H9 (cell line): ENCODE data around the gene NYAP1. TPM values are rescaled to one million over a fixed set of nuclear protein-coding genes. Genes with fewer than 3 reads are reported as not detected.

Experiments used
- DNase-seq: peaks from one replicate; pipeline ENCODE4 v3.0.0-alpha.2; 2017
- H2AFZ ChIP-seq: one replicate; pipeline ENCODE4 v1.6.1; 2013; ENCODE audit warnings: mild to moderate bottlenecking, low read length, control low read depth, moderate library complexity
- H2AK5ac ChIP-seq: 2 replicates; pipeline ENCODE4 v1.6.1; 2013; ENCODE audit warnings: low read length, control low read depth, mixed read lengths; ENCODE audit not compliant: insufficient read length
- H2BK120ac ChIP-seq: one replicate; pipeline ENCODE4 v1.6.1; 2013; ENCODE audit warnings: low read depth, mild to moderate bottlenecking, low read length, control low read depth, inconsistent platforms; ENCODE audit not compliant: poor library complexity, severe bottlenecking
- H2BK12ac ChIP-seq: 2 replicates; pipeline ENCODE4 v1.6.1; 2013; ENCODE audit warnings: low read length, control low read depth, mixed read lengths, low read depth; ENCODE audit not compliant: insufficient read length
- H2BK15ac ChIP-seq: 2 replicates; pipeline ENCODE4 v1.6.1; 2013; ENCODE audit warnings: low read depth, low read length, control low read depth
- H2BK20ac ChIP-seq: one replicate; pipeline ENCODE4 v1.6.1; 2013; ENCODE audit warnings: low read depth, mild to moderate bottlenecking, low read length, control low read depth, inconsistent platforms; ENCODE audit not compliant: poor library complexity, severe bottlenecking
- H2BK5ac ChIP-seq: 2 replicates; pipeline ENCODE4 v1.6.1; 2013; ENCODE audit warnings: low read length, control low read depth, mixed read lengths; ENCODE audit not compliant: insufficient read length
- H3K14ac ChIP-seq: 2 replicates; pipeline ENCODE4 v1.6.1; 2013; ENCODE audit warnings: low read length, control low read depth; ENCODE audit not compliant: insufficient read depth
- H3K18ac ChIP-seq: 2 replicates; pipeline ENCODE4 v1.6.1; 2013; ENCODE audit warnings: low read depth, mild to moderate bottlenecking, mixed read lengths, low read length, control low read depth; ENCODE audit not compliant: insufficient read length
- H3K23ac ChIP-seq: 2 replicates; pipeline ENCODE4 v1.6.1; 2013; ENCODE audit warnings: low read length, control low read depth, mixed read lengths, low read depth; ENCODE audit not compliant: insufficient read length
- H3K23me2 ChIP-seq: 2 replicates; pipeline ENCODE4 v1.6.1; 2013; ENCODE audit warnings: low read depth, mild to moderate bottlenecking, mixed read lengths, low read length, control low read depth; ENCODE audit not compliant: insufficient read length, poor library complexity, severe bottlenecking
- H3K27ac ChIP-seq: 2 replicates; pipeline ENCODE4 v1.5.1; 2013; ENCODE audit warnings: low read length, control low read depth, mixed read lengths, low read depth; ENCODE audit not compliant: insufficient read length
- H3K27me3 ChIP-seq: 2 replicates; pipeline ENCODE4 v1.6.1; 2013; ENCODE audit warnings: low read length, control low read depth, inconsistent platforms; ENCODE audit not compliant: insufficient read depth
- H3K4ac ChIP-seq: 2 replicates; pipeline ENCODE4 v1.6.1; 2013; ENCODE audit warnings: low read depth, mild to moderate bottlenecking, control low read depth, inconsistent platforms, low read length, moderate library complexity
- H3K4me1 ChIP-seq: 2 replicates; pipeline ENCODE4 v1.6.1; 2013; ENCODE audit warnings: low read length, control low read depth, inconsistent platforms; ENCODE audit not compliant: insufficient read depth
- H3K4me2 ChIP-seq: 2 replicates; pipeline ENCODE4 v1.6.1; 2013; ENCODE audit warnings: low read length, control low read depth, mixed read lengths; ENCODE audit not compliant: insufficient read length, insufficient read depth
- H3K56ac ChIP-seq: 2 replicates; pipeline ENCODE4 v1.6.1; 2013; ENCODE audit warnings: low read depth, mild to moderate bottlenecking, mixed read lengths, low read length, control low read depth; ENCODE audit not compliant: insufficient read length
- H3K79me1 ChIP-seq: 2 replicates; pipeline ENCODE4 v1.6.1; 2013; ENCODE audit warnings: low read depth, mild to moderate bottlenecking, moderate library complexity, low read length, control low read depth, inconsistent platforms; ENCODE audit not compliant: insufficient read depth, poor library complexity, severe bottlenecking
- H3K79me2 ChIP-seq: 2 replicates; pipeline ENCODE4 v1.6.1; 2013; ENCODE audit warnings: low read length, control low read depth, inconsistent platforms; ENCODE audit not compliant: insufficient read depth
- H3K9ac ChIP-seq: 2 replicates; pipeline ENCODE4 v1.6.1; 2013; ENCODE audit warnings: low read length, control low read depth, mixed read lengths; ENCODE audit not compliant: insufficient read length; ENCODE audit errors: extremely low read depth
- H3K9me3 ChIP-seq: one replicate; pipeline ENCODE4 v1.6.1; 2013; ENCODE audit warnings: low read depth, low read length, inconsistent platforms; ENCODE audit not compliant: control insufficient read depth
- H3T11ph ChIP-seq: one replicate; pipeline ENCODE4 v1.6.1; 2013; ENCODE audit warnings: mild to moderate bottlenecking, low read length, control low read depth, inconsistent platforms
- H4K20me1 ChIP-seq: one replicate; pipeline ENCODE4 v1.6.1; 2013; ENCODE audit not compliant: control insufficient read depth, insufficient read length, insufficient read depth
- H4K5ac ChIP-seq: 2 replicates; pipeline ENCODE4 v1.6.1; 2013; ENCODE audit warnings: low read depth, mild to moderate bottlenecking, mixed read lengths, low read length, control low read depth; ENCODE audit not compliant: insufficient read length
- H4K8ac ChIP-seq: replicated peaks from 2 replicates; pipeline ENCODE4 v1.6.1; 2013; ENCODE audit warnings: low read length, control low read depth, mixed read lengths, low read depth; ENCODE audit not compliant: insufficient read length
- H4K91ac ChIP-seq: 2 replicates; pipeline ENCODE4 v1.6.1; 2013; ENCODE audit warnings: low read depth, mild to moderate bottlenecking, moderate library complexity, mixed read lengths, low read length, control low read depth; ENCODE audit not compliant: insufficient read length
- H3K27ac Mint-ChIP-seq, 3 experiments: 2 replicates in 2 of 3; 3 replicates in 1 of 3; pipeline ENCODE4 v1.8.0; 2020 to 2021; ENCODE audit warnings: mixed read lengths in 3 of 3, mild to moderate bottlenecking in 1 of 3, moderate library complexity in 1 of 3
- H3K27me3 Mint-ChIP-seq: 2 replicates; pipeline ENCODE4 v1.8.0; 2021; ENCODE audit warnings: low read depth, mild to moderate bottlenecking, moderate library complexity, mixed read lengths
- H3K36me3 Mint-ChIP-seq, 3 experiments: 2 replicates in 2 of 3; 3 replicates in 1 of 3; pipeline ENCODE4 v1.8.0; 2020 to 2021; ENCODE audit warnings: low read depth in 3 of 3, mixed read lengths in 3 of 3; ENCODE audit not compliant: insufficient read depth in 1 of 3
- H3K4me1 Mint-ChIP-seq, 2 experiments: 2 replicates each; pipeline ENCODE4 v1.8.0; 2020; ENCODE audit warnings: mixed read lengths in 2 of 2
- H3K4me3 Mint-ChIP-seq, 2 experiments: 2 replicates in 1 of 2; 3 replicates in 1 of 2; pipeline ENCODE4 v1.8.0; 2020 to 2021; ENCODE audit warnings: mild to moderate bottlenecking in 2 of 2, mixed read lengths in 2 of 2, moderate library complexity in 1 of 2
- H3K9me3 Mint-ChIP-seq, 2 experiments: 2 replicates in 1 of 2; 3 replicates in 1 of 2; pipeline ENCODE4 v1.8.0; 2020; ENCODE audit warnings: mild to moderate bottlenecking in 2 of 2, mixed read lengths in 2 of 2, moderate library complexity in 1 of 2
- CTCF ChIP-seq: fragments of 200-600 bp; sonication (generic); conservative IDR thresholded peaks from 3 replicates; pipeline ENCODE4 v1.8.0; 2021; ENCODE audit warnings: antibody characterized with exemption, mild to moderate bottlenecking
- WGBS: extraction: QIAGEN DNeasy Blood & Tissue Kit; methylation state at CpG from one replicate; pipeline ENCODE4 v1.1.7; 2013; ENCODE audit warnings: missing lambda C conversion rate, low lambda C conversion rate, mixed read lengths; ENCODE audit not compliant: insufficient read length; ENCODE audit errors: extremely low coverage; 5-methylcytosine and 5-hydroxymethylcytosine counted together
- total RNA-seq: library from RNA; stranded (reverse); gene quantifications from 2 replicates; pipeline ENCODE4 v1.2.1, GENCODE V29; 2021

NYAP1 gene
- total RNA-seq, 1 experiment from 2014 or later: 3.2 TPM

GRCh38 chr7:100510437-100511239 is 26.9 kb downstream of the NYAP1 start:
- no peak overlapping the region for H3K27ac ChIP-seq
- H3K79me2 ChIP-seq: no peaks in the 10 kb centered on the region
- no peak overlapping the region for H2AFZ ChIP-seq
- no peak overlapping the region for H3K4ac ChIP-seq
- H4K8ac ChIP-seq: no peak overlapping the region
- no peak overlapping the region for H4K91ac ChIP-seq
- WGBS: no CpG with 5 or more reads among the region's 9 CpGs
- peaks cover 1% of the 10 kb centered on the region for H3K27me3 Mint-ChIP-seq
- H4K20me1 ChIP-seq: no peaks in the 10 kb centered on the region
- H3K18ac ChIP-seq: no peak overlapping the region
- H4K5ac ChIP-seq: no peak overlapping the region
- no peaks in the 10 kb centered on the region for H3K27me3 ChIP-seq
- H3K23ac ChIP-seq: no peak overlapping the region
- no peak overlapping the region for H2BK5ac ChIP-seq
- no peak overlapping the region for H2BK15ac ChIP-seq
- no peak for DNase-seq
- H2BK12ac ChIP-seq: no peak overlapping the region
- H3T11ph ChIP-seq: no peak overlapping the region
- H3K23me2 ChIP-seq: no peaks in the 10 kb centered on the region
- no peak overlapping the region for H3K9ac ChIP-seq
- no peaks in the 10 kb centered on the region for H3K4me1 ChIP-seq
- H3K4me1 Mint-ChIP-seq: 0 out of 4 replicates have a peak, but pooled peaks cover 0 to 6% of the 10 kb centered on the region in 2 experiments
- H2AK5ac ChIP-seq: no peak overlapping the region
- H3K14ac ChIP-seq: no peak overlapping the region
- H3K4me2 ChIP-seq: no peak overlapping the region
- H3K9me3 ChIP-seq: no peaks in the 10 kb centered on the region
- no peak overlapping the region for H3K4me3 Mint-ChIP-seq
- no peaks in the 10 kb centered on the region for H3K9me3 Mint-ChIP-seq
- no peak overlapping the region for H2BK20ac ChIP-seq
- no peak overlapping the region for H3K56ac ChIP-seq
- no peak for TF ChIP-seq CTCF
- H3K36me3 Mint-ChIP-seq: no peaks in the 10 kb centered on the region
- H2BK120ac ChIP-seq: no peak overlapping the region
- H3K27ac Mint-ChIP-seq: no peak overlapping the region
- H3K79me1 ChIP-seq: no peaks in the 10 kb centered on the region
